Measurements from ENCODE around the gene PRND. TPM values are rescaled to one million over a fixed set of nuclear protein-coding genes. Genes with fewer than 3 reads are reported as not detected.

The PRND gene
- total RNA-seq, 2 donors from 2014 or later: 0.24 to 0.88 TPM

- H3K9me3 Mint-ChIP-seq: no peaks in the 10 kb centered on the region
- H3K27ac ChIP-seq (ENCODE audit: low read depth, low read length): no peak overlapping the region
- H3K9me3 ChIP-seq (ENCODE audit: control insufficient read depth, low read length): no peaks in the 10 kb centered on the region
- no peak overlapping the region for H3K4me3 ChIP-seq (ENCODE audit: low read length)
- peaks cover 10% of the 10 kb centered on the region for H3K27me3 ChIP-seq (ENCODE audit: control insufficient read depth, insufficient read depth, low read length, poor library complexity, severe bottlenecking)
- peaks cover 2% of the 10 kb centered on the region for H3K4me1 Mint-ChIP-seq
- H3K4me3 Mint-ChIP-seq: no peak overlapping the region
- H3K36me3 ChIP-seq (ENCODE audit: control insufficient read depth, insufficient read depth, low read length): no peaks in the 10 kb centered on the region
- 85 to 95% methylated on average over 5 of the region's 5 CpGs for WGBS, 2 experiments (ENCODE audit: insufficient coverage in 1 of 2, insufficient read length in 1 of 2)
- H3K9ac ChIP-seq (ENCODE audit: extremely low read depth, low read length, poor library complexity, severe bottlenecking): no peak overlapping the region
- peaks cover 8% of the 10 kb centered on the region for H3K27me3 Mint-ChIP-seq (ENCODE audit: insufficient read depth)
- no peak for TF ChIP-seq CTCF (conservative IDR thresholded peaks at IDR 0.05)
- H3K4me1 ChIP-seq (ENCODE audit: control insufficient read depth, insufficient read depth, low read length): no peaks in the 10 kb centered on the region
- no peak for DNase-seq
- H3K27ac Mint-ChIP-seq: no peak overlapping the region
- H3K36me3 Mint-ChIP-seq (ENCODE audit: low read depth): no peaks in the 10 kb centered on the region
Observed at GRCh38 chr20:4681991-4682401, 39.7 kb upstream of the PRND start.

DNA sequence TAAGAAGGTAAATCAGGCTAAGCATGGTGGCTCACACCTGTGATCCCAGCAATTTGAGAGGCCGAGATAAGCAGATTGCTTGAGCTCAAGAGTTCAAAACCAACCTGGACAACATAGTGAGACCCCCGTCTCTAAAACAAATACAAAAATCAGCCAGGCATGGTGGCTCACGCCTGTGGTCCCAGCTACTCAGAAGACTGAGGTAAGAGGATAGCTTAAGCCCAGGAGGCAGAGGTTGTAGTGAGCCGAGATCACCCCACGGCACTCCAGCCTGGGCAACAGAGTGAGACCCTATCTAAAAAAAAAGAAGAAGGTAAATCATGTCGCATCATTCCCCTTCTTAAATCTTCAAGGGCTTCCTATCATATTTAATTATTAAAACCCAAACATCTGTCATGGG is 39.0 kb upstream of the PRND start:
- H3K27ac ChIP-seq (ENCODE audit: low read depth, low read length): no peak overlapping the region
- no peaks in the 10 kb centered on the region for H3K9me3 ChIP-seq (ENCODE audit: control insufficient read depth, low read length)
- Mint-ChIP-seq H3K27me3 (ENCODE audit: insufficient read depth) (peaks cover 8% of the 10 kb centered on the region), H3K36me3 (ENCODE audit: low read depth) (no peaks in the 10 kb centered on the region), H3K4me1 (peaks cover 7% of the 10 kb centered on the region), H3K9me3 (no peaks in the 10 kb centered on the region), H3K27ac (no peak overlapping the region), H3K4me3 (no peak overlapping the region)
- TF ChIP-seq CTCF (conservative IDR thresholded peaks at IDR 0.05): no peak
- no peak overlapping the region for H3K4me3 ChIP-seq (ENCODE audit: low read length)
- H3K27me3 ChIP-seq (ENCODE audit: control insufficient read depth, insufficient read depth, low read length, poor library complexity, severe bottlenecking): peaks cover 10% of the 10 kb centered on the region
- H3K9ac ChIP-seq (ENCODE audit: extremely low read depth, low read length, poor library complexity, severe bottlenecking): no peak overlapping the region
- H3K36me3 ChIP-seq (ENCODE audit: control insufficient read depth, insufficient read depth, low read length): no peaks in the 10 kb centered on the region
- no peak for DNase-seq
- 85 to 93% methylated on average over 5 to 6 of the region's 6 CpGs for WGBS, 2 experiments (ENCODE audit: insufficient coverage in 1 of 2, insufficient read length in 1 of 2)
- H3K4me1 ChIP-seq (ENCODE audit: control insufficient read depth, insufficient read depth, low read length): no peaks in the 10 kb centered on the region

DNA sequence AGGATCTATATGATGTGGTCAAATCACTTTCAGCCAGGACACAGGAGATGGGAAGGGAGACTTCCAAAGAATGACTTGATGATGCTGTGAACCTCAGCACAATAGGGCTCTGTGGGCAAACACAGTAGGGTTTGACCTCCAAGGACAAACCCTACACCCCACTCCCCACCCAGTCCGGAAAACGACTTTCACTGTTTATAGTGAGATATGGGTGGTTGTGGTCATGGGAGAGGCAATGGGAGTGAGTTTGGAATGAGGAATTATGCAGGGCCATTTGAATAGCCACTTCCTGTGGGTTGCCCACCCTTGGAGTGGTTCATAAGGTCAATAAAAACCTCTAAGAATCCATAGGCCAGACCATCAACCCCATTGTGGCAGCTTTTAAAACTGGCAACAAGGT is 38.4 kb upstream of the PRND start:
- Mint-ChIP-seq H3K4me3 (no peak overlapping the region), H3K4me1 (peaks cover 7% of the 10 kb centered on the region), H3K27me3 (ENCODE audit: insufficient read depth) (peaks cover 8% of the 10 kb centered on the region), H3K9me3 (no peaks in the 10 kb centered on the region), H3K27ac (no peak overlapping the region), H3K36me3 (ENCODE audit: low read depth) (no peaks in the 10 kb centered on the region)
- Histone ChIP-seq H3K36me3 (ENCODE audit: control insufficient read depth, insufficient read depth, low read length) (no peaks in the 10 kb centered on the region), H3K9me3 (ENCODE audit: control insufficient read depth, low read length) (no peaks in the 10 kb centered on the region), H3K27ac (ENCODE audit: low read depth, low read length) (no peak overlapping the region), H3K27me3 (ENCODE audit: control insufficient read depth, insufficient read depth, low read length, poor library complexity, severe bottlenecking) (peaks cover 10% of the 10 kb centered on the region), H3K4me3 (ENCODE audit: low read length) (no peak overlapping the region), H3K4me1 (ENCODE audit: control insufficient read depth, insufficient read depth, low read length) (no peaks in the 10 kb centered on the region), H3K9ac (ENCODE audit: extremely low read depth, low read length, poor library complexity, severe bottlenecking) (no peak overlapping the region)
- no peak for TF ChIP-seq CTCF (conservative IDR thresholded peaks at IDR 0.05)
- DNase-seq: no peak
- WGBS, 2 experiments (ENCODE audit: insufficient coverage in 1 of 2, insufficient read length in 1 of 2): no CpG with 5 or more reads among the region's 2 CpGs

All from endodermal cell (in vitro differentiated cells).